COR-L47 (cell line): ENCODE data around the gene L3MBTL4.
"Not testable (repeated sequence)": the region's sequence is repeated elsewhere in the genome, so short reads cannot be mapped to it uniquely, and the experiment has no call there.

ENCODE experiments used
- DNase-seq: peaks from one replicate; lab custom pipeline; 2025; lab: John Stamatoyannopoulos, UW

The L3MBTL4 gene

DNA sequence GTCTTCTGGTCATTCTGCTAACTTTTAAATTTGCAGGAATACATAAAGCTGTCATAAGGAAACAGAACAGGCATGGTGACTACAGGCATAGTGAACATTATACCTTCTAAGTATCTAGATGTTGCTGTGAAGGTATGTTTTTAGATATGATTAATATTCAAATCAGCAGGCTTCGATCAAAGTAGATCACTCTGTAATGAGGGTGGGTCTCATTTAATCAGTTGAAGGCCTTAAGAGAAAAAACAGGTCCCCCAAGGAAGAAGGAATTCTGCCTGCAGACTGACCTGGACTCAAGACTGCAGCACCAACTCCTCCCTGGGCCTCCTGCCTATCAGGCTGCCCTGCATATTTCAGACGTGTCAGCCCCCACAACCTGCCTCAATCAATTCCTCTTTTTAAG lies 104.0 kb downstream of the L3MBTL4 start:
- no peak for DNase-seq

- DNase-seq, result no peak
Measured at GRCh38 chr18:6297875-6298274, 116.8 kb downstream of the L3MBTL4 start.

DNA sequence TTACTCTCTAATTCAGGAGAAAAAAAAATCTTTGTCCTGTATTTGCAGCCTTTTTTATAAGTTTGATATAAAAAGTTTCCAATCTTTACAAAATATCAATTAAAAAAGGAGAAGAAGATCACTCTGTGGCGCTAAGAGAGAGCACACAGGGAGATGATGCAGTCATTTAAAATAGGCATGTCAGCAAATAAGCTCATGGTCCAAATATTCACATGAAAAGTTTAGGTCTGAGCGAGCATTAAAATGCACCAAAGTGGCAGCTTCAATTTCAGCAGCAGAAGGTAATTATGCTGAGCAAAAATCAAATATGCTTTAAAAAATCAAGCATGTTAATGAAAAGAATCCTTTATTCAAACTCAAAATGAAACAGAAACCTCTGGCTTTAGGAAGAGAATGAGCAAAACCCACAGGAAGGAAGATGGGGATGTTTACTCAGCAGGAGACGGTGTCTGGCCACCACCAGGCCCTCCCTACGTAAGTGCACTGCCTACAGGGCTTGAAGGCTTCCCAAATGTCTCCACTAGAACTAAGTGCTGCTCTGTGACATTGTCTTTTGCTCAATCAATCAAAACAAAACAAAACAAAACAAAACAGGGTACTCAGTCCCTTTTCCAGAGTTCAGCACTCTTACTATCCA lies 120.4 kb downstream of the L3MBTL4 start:
- no peak for DNase-seq

DNA sequence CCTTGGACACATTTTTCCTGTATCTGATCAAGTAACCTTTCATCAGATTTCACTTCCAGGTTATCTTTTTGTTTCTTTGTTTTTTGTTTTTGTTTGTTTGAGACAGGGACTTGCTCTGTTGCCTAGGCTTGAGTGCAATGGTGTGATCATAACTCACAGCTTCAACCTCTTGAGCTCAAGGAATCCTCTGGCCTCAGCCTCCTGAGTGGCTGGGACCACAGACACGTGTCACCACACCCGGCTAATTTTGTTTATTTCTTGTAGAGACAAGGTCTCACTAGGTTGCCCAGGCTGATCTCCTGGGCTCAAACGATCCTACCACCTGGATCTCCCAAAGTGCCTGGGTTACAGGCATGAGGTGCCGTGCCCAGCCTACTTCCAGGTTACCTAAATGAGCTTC lies 124.9 kb downstream of the L3MBTL4 start:
- DNase-seq, result no peak

- no peak for DNase-seq
Measured at GRCh38 chr18:6286585-6286984, 128.1 kb downstream of the L3MBTL4 start.

GRCh38 chr18:6284761-6285160 lies 129.9 kb downstream of the L3MBTL4 start:
- DNase-seq, result no peak

DNA sequence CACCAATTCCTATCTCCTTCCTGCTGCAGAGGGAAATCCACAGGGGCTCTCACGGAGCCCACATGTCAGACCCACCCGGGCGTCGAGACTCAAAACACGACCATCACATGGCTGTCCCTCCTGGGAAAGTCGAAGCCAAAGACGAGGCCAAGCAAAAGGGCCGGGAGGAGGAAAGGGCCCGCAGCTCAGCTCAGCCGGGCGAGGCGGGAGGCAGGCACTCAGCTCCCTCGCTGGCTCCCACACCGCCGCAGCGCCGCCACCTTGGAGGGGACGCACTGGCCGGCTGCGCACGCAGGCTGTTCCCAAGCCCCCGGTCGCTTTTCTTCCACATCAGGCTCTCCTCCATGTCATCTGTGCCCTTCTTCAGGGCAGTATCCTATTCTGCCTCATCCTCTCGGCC lies 130.4 kb downstream of the L3MBTL4 start:
- DNase-seq, result no peak

- no peak for DNase-seq
Measured at GRCh38 chr18:6281874-6282273, 132.8 kb downstream of the L3MBTL4 start.

- no peak for DNase-seq
Measured at GRCh38 chr18:6280211-6280743, 134.4 kb downstream of the L3MBTL4 start.

DNA sequence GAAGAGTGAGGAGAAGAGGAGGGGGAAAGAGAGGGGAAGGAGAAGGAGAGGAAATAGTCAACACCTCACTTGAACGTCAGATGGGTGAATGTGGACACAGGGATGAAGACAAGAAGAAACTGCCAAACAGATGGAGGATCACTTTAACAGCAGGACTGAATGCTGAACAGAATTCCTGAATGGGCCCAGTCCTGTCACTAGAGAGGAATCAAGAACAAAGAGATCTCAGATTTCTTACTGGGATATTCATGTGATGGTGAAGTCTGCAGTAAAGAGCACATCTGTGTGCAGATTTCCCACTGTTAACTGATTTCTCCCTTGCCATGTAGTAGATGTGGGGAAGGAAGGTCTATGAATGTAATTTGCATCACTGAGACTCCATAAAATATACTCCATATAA lies 135.4 kb downstream of the L3MBTL4 start:
- no peak for DNase-seq

GRCh38 chr18:6273423-6273822 lies 141.3 kb downstream of the L3MBTL4 start:
- DNase-seq, result no peak

DNA sequence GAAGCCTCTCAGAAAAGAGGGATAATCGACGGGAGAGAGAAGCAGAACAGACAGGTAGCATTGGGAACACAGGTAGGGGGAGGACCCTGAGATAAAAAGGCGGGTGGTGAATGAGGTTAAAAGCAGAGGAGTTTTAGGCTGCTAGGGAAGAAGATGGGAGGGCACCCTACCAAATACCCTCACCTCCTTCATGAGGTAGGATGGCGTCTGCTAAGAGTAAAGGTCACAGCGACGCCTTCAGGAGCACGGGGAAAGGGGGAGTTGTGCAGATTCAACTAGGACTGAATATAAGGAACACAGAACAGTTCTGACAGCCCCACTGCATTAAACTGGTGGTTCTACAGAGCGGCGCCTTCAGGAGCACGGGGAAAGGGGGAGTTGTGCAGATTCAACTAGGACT lies 142.6 kb downstream of the L3MBTL4 start:
- not testable (repeated sequence) for DNase-seq

DNA sequence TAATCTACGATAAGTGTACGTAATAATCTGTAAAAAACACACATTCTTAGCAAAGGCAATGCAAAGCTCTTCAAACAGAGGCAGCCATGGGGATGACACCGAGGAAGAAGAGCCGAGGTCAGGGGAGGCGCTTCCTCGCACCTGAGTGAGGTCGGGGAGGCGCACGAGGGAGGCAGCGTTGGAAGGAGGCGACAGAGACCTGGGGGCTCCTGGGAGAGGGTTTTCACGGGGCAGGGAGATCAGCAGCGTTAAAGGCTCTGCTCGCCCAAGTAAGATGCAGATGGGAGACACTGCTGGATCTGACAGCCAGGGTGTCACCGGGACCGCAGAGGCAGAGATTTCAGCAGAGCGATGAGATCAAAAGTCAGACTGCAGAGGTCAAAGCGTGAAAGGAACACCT lies 143.1 kb downstream of the L3MBTL4 start:
- DNase-seq, result no peak

GRCh38 chr18:6270771-6271216 lies 143.9 kb downstream of the L3MBTL4 start:
- no peak for DNase-seq

DNA sequence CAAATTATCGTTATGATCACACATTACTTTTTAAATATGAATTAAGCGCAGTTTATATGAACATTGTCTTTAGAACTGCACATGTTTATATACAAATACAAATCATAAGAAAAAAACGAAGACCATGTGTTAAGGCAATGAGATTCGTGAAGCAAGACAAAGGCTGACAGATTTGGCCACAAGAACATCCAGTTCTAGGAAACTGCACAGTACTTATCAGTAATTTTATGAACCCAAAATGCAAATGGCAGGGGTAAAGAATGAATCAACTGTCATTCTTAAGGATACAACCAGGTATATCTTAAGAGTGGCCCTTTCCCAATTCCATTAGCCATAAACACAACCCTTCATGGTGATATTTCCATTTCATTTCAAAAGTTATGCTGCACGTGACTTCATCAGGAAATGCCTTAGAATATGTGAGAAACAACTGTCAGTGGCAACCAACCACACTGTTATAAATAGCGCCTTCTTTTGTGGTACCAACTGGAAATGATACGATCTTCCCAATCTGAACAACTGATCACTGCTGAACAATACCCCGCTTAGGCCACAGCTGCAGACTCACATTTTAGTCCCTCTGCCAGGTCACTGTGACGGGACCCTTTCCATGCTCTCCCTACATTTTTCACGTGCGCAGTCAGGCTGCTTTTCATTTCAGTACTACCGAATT lies 144.9 kb downstream of the L3MBTL4 start:
- no peak for DNase-seq

DNA sequence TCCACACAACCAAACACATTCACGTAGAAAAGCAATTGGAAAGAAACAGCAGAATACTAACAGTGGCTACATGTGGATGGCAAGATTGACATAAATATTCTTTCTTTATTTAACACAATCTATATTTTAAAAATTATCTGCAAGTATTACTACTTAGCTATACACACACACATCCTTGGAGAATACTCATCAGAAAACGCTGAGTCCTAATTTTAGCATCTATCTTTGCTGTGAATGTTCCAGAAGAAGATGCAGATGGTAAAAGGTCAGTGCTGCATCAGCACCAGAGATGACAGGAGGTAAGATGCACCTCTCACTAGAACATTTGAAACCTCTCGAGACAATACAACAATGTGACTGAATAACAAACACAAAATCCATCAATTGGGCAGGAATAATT lies 148.5 kb downstream of the L3MBTL4 start:
- DNase-seq, result no peak

DNA sequence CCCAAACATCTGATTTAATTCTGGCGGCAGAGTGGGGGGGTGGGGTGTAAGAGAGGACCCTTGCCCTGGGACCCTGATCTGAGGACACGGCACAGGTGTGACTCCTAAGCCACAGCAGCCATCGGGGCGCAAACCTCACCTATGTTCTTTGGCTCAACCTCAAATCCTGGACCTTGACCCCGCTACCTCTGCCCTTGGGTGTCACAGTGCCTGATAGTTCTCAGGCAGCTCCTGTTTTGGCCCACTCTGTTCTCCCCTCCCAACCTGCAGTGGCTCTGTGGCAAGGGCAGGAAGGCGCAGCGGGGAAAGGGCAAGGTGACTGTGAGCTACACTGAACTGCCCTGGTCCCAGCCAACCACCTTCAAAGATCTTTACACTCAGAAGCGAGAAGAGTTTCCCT lies 152.8 kb downstream of the L3MBTL4 start:
- no peak for DNase-seq

DNA sequence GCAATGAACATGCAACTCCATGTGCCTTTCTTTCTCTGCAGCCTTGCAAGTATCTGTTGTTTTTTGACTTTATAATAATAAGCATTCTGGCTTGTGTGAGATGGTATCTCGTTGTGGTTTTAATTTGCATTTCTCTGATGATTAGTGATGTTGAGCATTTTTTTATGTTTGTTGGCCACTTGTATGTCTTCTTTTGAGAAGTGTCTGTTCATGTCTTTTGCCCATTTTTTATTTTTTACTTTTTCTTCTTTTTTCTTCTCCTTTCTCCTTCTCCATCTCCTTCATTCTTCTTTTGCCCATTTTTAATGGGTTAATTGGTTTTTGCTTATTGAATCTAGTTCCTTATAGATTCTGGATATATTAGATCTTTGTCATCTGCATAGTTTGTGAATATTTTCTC lies 155.4 kb downstream of the L3MBTL4 start:
- DNase-seq, result not testable (repeated sequence)

DNA sequence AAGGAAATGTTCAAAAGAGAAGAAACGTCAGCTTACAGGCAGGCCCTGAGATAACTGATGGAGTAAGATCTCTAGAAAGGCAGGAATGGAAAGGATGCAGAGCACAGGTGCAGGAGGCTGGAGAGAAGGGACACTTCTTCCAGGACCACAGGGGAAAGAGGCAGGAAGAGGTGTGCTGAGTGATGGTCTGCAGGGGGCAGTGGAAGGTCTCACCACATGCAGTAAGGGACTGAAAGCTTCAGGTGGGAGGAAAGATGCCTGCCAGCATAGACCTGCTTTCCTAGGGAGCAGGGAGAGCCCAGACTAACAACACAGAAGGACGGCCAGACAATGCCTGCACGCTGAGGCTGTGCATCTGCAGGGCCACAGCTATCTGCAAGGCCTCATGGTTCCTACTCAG lies 156.8 kb downstream of the L3MBTL4 start:
- DNase-seq, result no peak

GRCh38 chr18:6256521-6256920 lies 158.2 kb downstream of the L3MBTL4 start:
- DNase-seq, result no peak

DNA sequence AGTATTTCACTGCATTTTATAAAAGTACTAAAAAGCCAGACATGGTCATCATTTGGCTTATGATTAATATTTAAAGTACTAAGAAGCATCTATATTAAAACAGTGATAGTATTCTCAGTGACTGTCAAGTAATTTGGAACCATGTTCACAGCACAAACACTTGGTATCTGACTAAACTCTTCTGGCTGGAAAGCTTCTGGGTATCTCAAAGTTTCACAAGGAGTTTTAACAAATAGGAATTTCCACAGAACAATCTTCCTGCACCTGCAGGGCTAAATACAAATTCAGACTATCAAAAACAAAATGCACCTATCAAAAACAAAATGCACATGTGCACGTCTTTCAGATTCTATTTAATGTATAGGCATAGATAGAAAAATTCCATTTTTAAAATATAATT lies 158.8 kb downstream of the L3MBTL4 start:
- no peak for DNase-seq

DNA sequence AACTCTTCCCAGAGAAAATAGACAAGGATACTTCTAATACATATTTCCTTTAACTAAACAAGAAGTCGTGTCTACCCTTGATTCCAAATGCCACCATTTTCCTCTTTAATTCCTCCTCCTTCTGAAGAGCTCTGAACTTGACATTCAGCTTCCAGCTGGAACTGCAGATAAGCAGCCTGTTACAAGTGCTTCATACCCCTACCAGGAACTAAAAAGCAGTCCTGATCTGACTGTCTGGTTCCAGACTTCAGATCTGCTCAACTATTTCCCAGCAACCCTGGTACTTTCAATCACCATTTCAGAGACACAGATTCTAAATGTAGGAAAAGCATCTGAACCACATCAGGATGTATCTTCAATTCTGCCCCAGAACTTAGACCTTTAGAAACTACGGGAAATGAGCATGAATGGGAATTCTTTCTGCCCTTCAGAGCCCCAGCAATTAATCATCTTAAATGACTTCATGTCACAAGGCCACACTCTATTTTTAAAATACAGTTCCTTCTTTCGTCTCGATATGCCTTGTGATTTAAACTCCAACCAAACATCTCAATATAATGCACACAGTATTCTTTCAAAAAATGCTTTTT lies 159.5 kb downstream of the L3MBTL4 start:
- DNase-seq, result no peak

DNA sequence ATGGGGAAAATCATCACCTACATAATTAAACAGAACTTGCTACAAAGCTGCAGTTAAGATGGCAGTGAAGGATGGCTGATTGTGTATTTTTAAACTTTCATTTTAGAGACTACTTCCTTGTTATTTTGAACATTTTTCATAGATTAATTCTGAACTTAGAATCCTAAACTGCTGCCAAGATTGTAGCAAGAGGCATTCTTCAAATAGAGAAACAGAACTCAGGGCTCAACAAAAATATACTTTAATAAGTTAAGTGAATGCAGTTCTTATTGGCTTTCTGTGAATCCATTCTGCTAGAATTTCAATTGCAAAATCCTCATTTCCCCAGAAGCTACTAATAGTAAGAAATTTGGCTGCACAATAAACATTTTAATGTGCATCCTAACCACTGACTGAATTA lies 160.3 kb downstream of the L3MBTL4 start:
- no peak for DNase-seq
